HepG2 (cell line): Measurements from ENCODE around the gene PDGFD.

Source experiments
- CSRNP1 ChIP-seq: sonication (generic); formaldehyde crosslinking; IDR thresholded peaks from 2 replicates; pipeline ENCODE4 v1.8.1; 2023; ENCODE audit warnings: mild to moderate bottlenecking, missing genetic modification reagents
- EED ChIP-seq: sonication (generic); formaldehyde crosslinking; IDR thresholded peaks from 2 replicates; pipeline ENCODE4 v1.5.0; 2020; ENCODE audit warnings: mild to moderate bottlenecking, missing genetic modification reagents
- FLYWCH1 ChIP-seq: sonication (generic); formaldehyde crosslinking; IDR thresholded peaks from 2 replicates; pipeline ENCODE4 v1.8.1; 2023; ENCODE audit warnings: mild to moderate bottlenecking, missing genetic modification reagents
- GMEB2 ChIP-seq: IDR thresholded peaks from 2 replicates; pipeline ENCODE4 v1.6.1; 2016; ENCODE audit warnings: missing biosample characterization, missing genetic modification reagents, low read depth
- MEIS1 ChIP-seq: sonication (generic); formaldehyde crosslinking; IDR thresholded peaks from 2 replicates; pipeline ENCODE4 v1.9.0; 2021; ENCODE audit warnings: mild to moderate bottlenecking, missing genetic modification reagents, moderate library complexity, borderline replicate concordance
- NFYB ChIP-seq: sonication (generic); formaldehyde crosslinking; IDR thresholded peaks from 2 replicates; pipeline ENCODE4 v1.4.0; 2020; ENCODE audit warnings: missing genetic modification reagents
- PRDM15 ChIP-seq: sonication (generic); formaldehyde crosslinking; IDR thresholded peaks from 2 replicates; pipeline ENCODE4 v1.4.0; 2020; ENCODE audit warnings: missing genetic modification reagents
- ZBTB10 ChIP-seq: sonication (generic); formaldehyde crosslinking; IDR thresholded peaks from 2 replicates; pipeline ENCODE4 v1.4.0; 2020; ENCODE audit warnings: missing genetic modification reagents, borderline replicate concordance
- ZNF562 ChIP-seq: sonication (generic); formaldehyde crosslinking; IDR thresholded peaks from 2 replicates; pipeline ENCODE4 v1.8.0; 2022; ENCODE audit warnings: missing genetic modification reagents, borderline replicate concordance
- ZNF746 ChIP-seq: sonication (generic); formaldehyde crosslinking; IDR thresholded peaks from 2 replicates; pipeline ENCODE4 v1.8.0; 2022; ENCODE audit warnings: mild to moderate bottlenecking, missing genetic modification reagents
- TF ChIP-seq, protein P1 (sequence below): sonication (generic); formaldehyde crosslinking; IDR thresholded peaks from 2 replicates; pipeline ENCODE4 v1.5.0; 2020; ENCODE audit warnings: mild to moderate bottlenecking, missing genetic modification reagents, moderate library complexity

GRCh38 chr11:104090767-104091166, 73.2 kb downstream of the PDGFD start:
- TF ChIP-seq EED (CRISPR knock-in tag): no peak
- no peak for TF ChIP-seq ZNF562 (CRISPR knock-in tag)
- TF ChIP-seq, protein P1, sequence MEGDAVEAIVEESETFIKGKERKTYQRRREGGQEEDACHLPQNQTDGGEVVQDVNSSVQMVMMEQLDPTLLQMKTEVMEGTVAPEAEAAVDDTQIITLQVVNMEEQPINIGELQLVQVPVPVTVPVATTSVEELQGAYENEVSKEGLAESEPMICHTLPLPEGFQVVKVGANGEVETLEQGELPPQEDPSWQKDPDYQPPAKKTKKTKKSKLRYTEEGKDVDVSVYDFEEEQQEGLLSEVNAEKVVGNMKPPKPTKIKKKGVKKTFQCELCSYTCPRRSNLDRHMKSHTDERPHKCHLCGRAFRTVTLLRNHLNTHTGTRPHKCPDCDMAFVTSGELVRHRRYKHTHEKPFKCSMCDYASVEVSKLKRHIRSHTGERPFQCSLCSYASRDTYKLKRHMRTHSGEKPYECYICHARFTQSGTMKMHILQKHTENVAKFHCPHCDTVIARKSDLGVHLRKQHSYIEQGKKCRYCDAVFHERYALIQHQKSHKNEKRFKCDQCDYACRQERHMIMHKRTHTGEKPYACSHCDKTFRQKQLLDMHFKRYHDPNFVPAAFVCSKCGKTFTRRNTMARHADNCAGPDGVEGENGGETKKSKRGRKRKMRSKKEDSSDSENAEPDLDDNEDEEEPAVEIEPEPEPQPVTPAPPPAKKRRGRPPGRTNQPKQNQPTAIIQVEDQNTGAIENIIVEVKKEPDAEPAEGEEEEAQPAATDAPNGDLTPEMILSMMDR (CRISPR knock-in tag): no peak
- TF ChIP-seq NFYB (CRISPR knock-in tag): no peak
- TF ChIP-seq ZNF746 (CRISPR knock-in tag): no peak
- TF ChIP-seq ZBTB10: no peak
- TF ChIP-seq PRDM15 (CRISPR knock-in tag): no peak
- TF ChIP-seq MEIS1: no peak
- no peak for TF ChIP-seq CSRNP1 (CRISPR knock-in tag)
- no peak for TF ChIP-seq GMEB2 (CRISPR knock-in tag)
- no peak for TF ChIP-seq FLYWCH1 (CRISPR knock-in tag)
